ENCODE data around the gene GLRA1. TPM values are rescaled to one million over a fixed set of nuclear protein-coding genes. Genes with fewer than 3 reads are reported as not detected.
A peak's percentile ranks its signal among the peaks of the same experiment; 100 is the strongest.

The GLRA1 gene
- total and polyA plus RNA-seq, 9 donors: 0.13 TPM; not detected in 8

DNA sequence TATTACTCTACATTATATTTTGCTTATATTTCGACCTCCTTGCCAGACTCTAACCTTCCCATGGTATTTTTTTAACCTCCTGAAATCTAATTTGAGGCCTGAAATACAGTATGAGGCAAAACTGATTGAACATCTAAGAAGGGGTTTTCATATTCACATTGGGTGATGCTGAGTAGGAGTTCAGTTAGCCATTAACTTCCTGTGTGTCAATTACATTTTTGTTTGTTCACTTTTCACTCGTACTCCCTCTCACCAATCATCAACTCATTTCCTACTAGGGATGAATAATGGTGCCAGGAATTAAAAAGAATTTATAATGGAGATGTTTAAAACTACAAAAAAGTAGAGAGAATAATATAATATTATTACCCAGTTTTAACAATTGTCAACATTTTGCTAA, 27.6 kb upstream of the GLRA1 start:
- H3K36me3 ChIP-seq (ENCODE audit: control insufficient read depth, insufficient read depth, low read length): no peaks in the 10 kb centered on the region
- WGBS (ENCODE audit: insufficient coverage): no CpG with 5 or more reads among the region's 2 CpGs
- H3K27ac ChIP-seq (ENCODE audit: low read length): no peak overlapping the region
- peaks cover 2% of the 10 kb centered on the region for H3K4me1 ChIP-seq (ENCODE audit: control insufficient read depth, insufficient read depth, low read length)
- H3K4me3 ChIP-seq (ENCODE audit: low read length): no peak overlapping the region
- H3K27me3 ChIP-seq (ENCODE audit: control insufficient read depth, insufficient read depth, low read length): no peaks in the 10 kb centered on the region
- DNase-seq: no peak
- H3K9me3 ChIP-seq (replicated peaks; ENCODE audit: control insufficient read depth, low read depth, low read length): no peaks in the 10 kb centered on the region

DNA sequence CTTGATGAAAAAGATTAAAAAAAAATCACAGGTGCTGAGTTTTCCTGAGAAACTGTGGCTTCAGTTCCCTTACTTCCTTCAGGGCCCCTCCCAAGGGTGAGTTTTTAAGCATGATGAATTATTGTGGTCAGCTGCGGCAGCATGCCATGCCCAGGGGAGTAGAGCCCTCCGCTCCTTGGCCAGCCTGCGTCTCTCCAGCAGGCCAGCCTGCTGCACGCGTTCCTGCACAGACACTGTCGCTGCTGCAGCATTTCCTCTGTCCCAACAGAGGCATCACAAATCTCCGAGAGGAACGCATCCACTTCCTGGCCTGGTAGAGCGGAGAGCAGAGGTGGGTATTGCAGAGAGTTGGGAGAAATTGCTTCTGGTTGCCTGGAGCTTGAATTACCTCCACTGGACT, 26.1 kb upstream of the GLRA1 start:
- WGBS (ENCODE audit: insufficient coverage): 27% methylated on average over 6 of the region's 9 CpGs
- Histone ChIP-seq H3K9me3 (replicated peaks; ENCODE audit: control insufficient read depth, low read depth, low read length) (no peaks in the 10 kb centered on the region), H3K4me1 (ENCODE audit: control insufficient read depth, insufficient read depth, low read length) (peaks cover 2% of the 10 kb centered on the region), H3K4me3 (ENCODE audit: low read length) (no peak overlapping the region), H3K27ac (ENCODE audit: low read length) (no peak overlapping the region), H3K27me3 (ENCODE audit: control insufficient read depth, insufficient read depth, low read length) (no peaks in the 10 kb centered on the region), H3K36me3 (ENCODE audit: control insufficient read depth, insufficient read depth, low read length) (no peaks in the 10 kb centered on the region)
- DNase-seq: peak; percentile 4

DNA sequence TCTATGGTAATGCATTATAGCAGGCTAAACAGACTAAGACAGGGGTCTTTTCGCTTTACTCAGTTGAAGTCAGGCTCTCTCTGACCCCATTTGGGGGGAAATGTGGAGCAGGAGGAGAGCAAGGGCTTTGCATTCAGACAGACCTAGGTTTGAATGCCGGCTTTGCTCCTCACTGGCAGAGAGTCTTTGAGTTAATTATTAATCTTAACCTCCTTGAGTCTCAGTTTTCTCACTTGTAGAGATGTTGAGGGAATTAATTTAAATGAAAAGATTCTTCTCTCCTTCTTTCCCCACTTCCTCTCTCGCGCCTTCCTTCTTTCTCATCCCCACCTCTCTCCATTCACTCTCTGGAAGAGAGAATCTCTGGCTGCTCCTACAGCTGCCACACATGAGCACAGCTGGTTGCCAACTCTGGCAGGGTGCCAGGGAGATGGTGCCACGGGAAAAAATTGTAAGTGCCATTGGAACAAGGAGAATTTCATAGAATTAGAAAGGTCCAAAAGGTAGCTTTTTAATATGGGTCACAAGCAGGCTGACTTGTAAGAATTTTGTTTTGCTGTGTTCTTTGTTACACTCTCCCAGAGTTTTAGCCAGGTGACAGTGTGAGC, 25.2 kb upstream of the GLRA1 start:
- H3K27ac ChIP-seq (ENCODE audit: low read length): no peak overlapping the region
- WGBS (ENCODE audit: insufficient coverage): 80% methylated on average over 1 of the region's 5 CpGs
- no peaks in the 10 kb centered on the region for H3K27me3 ChIP-seq (ENCODE audit: control insufficient read depth, insufficient read depth, low read length)
- no peaks in the 10 kb centered on the region for H3K9me3 ChIP-seq (replicated peaks; ENCODE audit: control insufficient read depth, low read depth, low read length)
- H3K36me3 ChIP-seq (ENCODE audit: control insufficient read depth, insufficient read depth, low read length): no peaks in the 10 kb centered on the region
- H3K4me3 ChIP-seq (ENCODE audit: low read length): no peak overlapping the region
- peak; percentile 3 for DNase-seq
- peaks cover 2% of the 10 kb centered on the region for H3K4me1 ChIP-seq (ENCODE audit: control insufficient read depth, insufficient read depth, low read length)

DNA sequence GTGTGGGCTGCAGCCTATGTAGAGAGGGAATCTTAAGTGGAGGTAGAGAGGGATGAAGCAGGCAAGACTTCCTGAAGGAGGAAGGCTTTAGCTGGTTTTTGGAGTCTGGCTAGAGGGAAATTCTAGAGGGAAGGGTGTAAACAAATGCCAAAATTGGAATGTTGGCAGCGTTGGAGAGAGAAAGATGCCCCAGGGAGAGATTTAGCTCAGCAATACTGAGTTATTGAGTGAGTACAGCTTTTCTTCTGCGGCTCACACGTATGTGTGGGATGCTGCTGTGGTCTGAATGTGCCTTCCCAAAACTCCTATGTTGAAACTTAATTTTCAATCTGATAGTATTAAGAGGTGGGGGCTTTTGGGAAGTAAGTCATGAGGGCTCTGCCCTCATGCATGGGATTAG, 24.5 kb upstream of the GLRA1 start:
- no peaks in the 10 kb centered on the region for H3K36me3 ChIP-seq (ENCODE audit: control insufficient read depth, insufficient read depth, low read length)
- WGBS (ENCODE audit: insufficient coverage): 33% methylated on average over 1 of the region's 3 CpGs

DNA sequence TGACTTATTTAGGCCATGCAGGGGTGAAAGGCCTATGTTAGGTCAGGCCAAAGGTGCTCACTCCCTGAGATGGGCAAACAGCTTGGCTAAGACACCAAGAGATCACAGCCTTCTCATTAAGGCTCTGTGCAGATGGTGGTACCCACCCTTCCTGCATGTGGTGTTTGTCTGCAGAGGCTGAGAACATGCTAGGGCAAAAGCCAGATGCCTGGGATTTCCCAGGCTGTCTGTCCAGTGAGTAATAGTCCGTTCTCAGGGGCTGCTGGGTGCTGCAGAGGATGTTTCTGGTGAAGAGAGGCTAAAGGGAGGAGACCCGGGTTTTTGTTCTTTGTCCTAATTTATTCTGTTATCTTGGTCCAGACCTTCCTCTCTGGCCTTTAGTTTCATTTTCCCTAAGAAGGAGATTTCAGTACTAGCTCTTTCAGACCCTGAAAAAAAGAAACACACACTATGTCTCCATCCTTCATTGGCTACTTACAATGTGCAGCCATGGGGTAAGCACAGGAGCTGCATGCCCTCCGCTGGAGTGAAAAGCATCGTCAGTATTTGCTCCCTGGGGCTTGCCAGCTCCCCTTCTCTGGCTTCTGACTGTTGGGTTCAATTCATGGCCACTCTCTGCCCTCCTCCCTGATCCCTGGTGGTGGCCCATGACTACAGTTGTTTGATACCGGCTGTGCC, 23.4 kb upstream of the GLRA1 start:
- Histone ChIP-seq H3K27ac (ENCODE audit: low read length) (no peak overlapping the region), H3K4me1 (ENCODE audit: control insufficient read depth, insufficient read depth, low read length) (peaks cover 2% of the 10 kb centered on the region), H3K9me3 (replicated peaks; ENCODE audit: control insufficient read depth, low read depth, low read length) (no peaks in the 10 kb centered on the region), H3K4me3 (ENCODE audit: low read length) (no peak overlapping the region), H3K36me3 (ENCODE audit: control insufficient read depth, insufficient read depth, low read length) (no peaks in the 10 kb centered on the region), H3K27me3 (ENCODE audit: control insufficient read depth, insufficient read depth, low read length) (no peaks in the 10 kb centered on the region)
- WGBS (ENCODE audit: insufficient coverage): 77% methylated on average over 3 of the region's 5 CpGs
- DNase-seq: no peak

More for the DNA sequence above, 24.5 kb upstream of the GLRA1 start:
- Histone ChIP-seq H3K9me3 (replicated peaks; ENCODE audit: control insufficient read depth, low read depth, low read length) (no peaks in the 10 kb centered on the region), H3K27ac (ENCODE audit: low read length) (no peak overlapping the region), H3K27me3 (ENCODE audit: control insufficient read depth, insufficient read depth, low read length) (no peaks in the 10 kb centered on the region), H3K4me1 (ENCODE audit: control insufficient read depth, insufficient read depth, low read length) (peaks cover 2% of the 10 kb centered on the region), H3K4me3 (ENCODE audit: low read length) (no peak overlapping the region)
- no peak for DNase-seq

DNA sequence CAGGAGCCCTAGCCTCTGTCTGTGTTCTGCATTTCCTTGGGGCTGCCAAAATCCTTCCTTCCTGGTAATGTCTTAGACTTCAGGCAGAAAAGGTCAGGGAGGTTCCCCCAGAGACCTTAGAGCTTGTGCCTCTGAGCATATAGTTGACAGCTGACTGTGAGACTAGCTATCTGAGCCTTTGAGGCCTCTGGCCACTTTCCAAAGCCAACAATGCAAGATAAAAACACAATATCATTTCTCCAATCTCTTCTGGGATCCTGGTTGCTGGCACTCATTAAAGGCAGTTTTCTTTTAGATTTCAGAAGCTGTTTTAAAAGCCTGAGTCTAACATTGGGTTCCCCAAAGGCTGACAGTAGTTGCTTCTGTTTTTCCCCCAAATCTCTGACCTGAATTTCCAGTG, 13.2 kb upstream of the GLRA1 start:
- Histone ChIP-seq H3K4me3 (ENCODE audit: low read length) (no peak overlapping the region), H3K27ac (ENCODE audit: low read length) (no peak overlapping the region), H3K27me3 (ENCODE audit: control insufficient read depth, insufficient read depth, low read length) (no peaks in the 10 kb centered on the region), H3K36me3 (ENCODE audit: control insufficient read depth, insufficient read depth, low read length) (no peaks in the 10 kb centered on the region), H3K4me1 (ENCODE audit: control insufficient read depth, insufficient read depth, low read length) (no peaks in the 10 kb centered on the region), H3K9me3 (replicated peaks; ENCODE audit: control insufficient read depth, low read depth, low read length) (peaks cover 4% of the 10 kb centered on the region)
- no peak for DNase-seq

DNA sequence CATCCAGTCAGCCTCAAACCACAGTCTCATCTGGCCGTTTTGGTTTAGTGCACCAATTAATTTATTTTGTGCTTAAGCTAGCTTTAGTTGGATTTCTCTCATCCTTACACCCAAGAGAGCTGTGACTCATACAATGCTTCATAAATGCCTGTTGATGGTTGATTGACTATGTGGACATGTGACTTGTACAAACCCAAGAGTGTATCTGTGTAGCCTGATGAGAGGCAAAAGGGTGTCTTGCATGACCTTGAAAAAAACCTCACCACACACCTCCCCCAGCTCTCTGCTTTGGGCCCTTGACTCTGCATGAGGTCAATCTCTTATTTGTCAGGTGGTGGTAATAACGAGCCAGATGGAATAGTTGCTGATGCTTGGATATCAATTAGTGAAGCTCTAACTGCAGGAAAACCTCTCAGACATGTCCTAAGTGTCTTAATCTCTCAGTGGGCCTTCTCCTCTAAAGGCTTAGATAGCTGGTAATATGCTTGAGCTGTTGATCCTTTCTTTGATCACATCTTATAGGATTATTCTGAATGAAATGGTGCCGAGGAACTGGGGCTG, 10.6 kb upstream of the GLRA1 start:
- Histone ChIP-seq H3K36me3 (ENCODE audit: control insufficient read depth, insufficient read depth, low read length) (no peaks in the 10 kb centered on the region), H3K27me3 (ENCODE audit: control insufficient read depth, insufficient read depth, low read length) (no peaks in the 10 kb centered on the region), H3K4me3 (ENCODE audit: low read length) (no peak overlapping the region), H3K4me1 (ENCODE audit: control insufficient read depth, insufficient read depth, low read length) (no peaks in the 10 kb centered on the region), H3K27ac (ENCODE audit: low read length) (no peak overlapping the region), H3K9me3 (replicated peaks; ENCODE audit: control insufficient read depth, low read depth, low read length) (peaks cover 13% of the 10 kb centered on the region)
- no CpG with 5 or more reads among the region's 3 CpGs for WGBS (ENCODE audit: insufficient coverage)
- DNase-seq: no peak

DNA sequence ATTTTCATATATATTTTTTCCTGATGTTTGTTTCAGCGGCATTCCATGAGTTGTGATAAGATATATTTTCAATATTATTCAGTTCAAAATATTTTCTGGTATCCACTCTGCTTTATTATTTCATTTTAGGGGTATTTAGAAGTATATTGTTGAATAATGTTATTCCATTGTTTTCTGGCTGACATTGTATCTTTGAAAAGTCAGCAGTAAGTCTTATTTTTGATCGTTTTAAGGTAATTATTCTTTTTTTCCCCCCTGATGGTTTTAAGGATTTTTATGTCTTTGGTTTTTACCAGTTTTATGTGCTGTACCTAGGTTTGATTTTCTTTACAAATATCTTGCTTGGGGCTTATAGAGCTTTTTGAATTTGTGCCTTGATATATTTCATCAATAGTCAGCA, 6.6 kb upstream of the GLRA1 start:
- H3K27me3 ChIP-seq (ENCODE audit: control insufficient read depth, insufficient read depth, low read length): no peaks in the 10 kb centered on the region
- H3K4me3 ChIP-seq (ENCODE audit: low read length): no peak overlapping the region
- no peaks in the 10 kb centered on the region for H3K36me3 ChIP-seq (ENCODE audit: control insufficient read depth, insufficient read depth, low read length)
- peaks cover 13% of the 10 kb centered on the region for H3K9me3 ChIP-seq (replicated peaks; ENCODE audit: control insufficient read depth, low read depth, low read length)
- no peak for DNase-seq
- H3K4me1 ChIP-seq (ENCODE audit: control insufficient read depth, insufficient read depth, low read length): no peaks in the 10 kb centered on the region
- WGBS (ENCODE audit: insufficient coverage): no CpG with 5 or more reads among the region's 2 CpGs
- no peak overlapping the region for H3K27ac ChIP-seq (ENCODE audit: low read length)

DNA sequence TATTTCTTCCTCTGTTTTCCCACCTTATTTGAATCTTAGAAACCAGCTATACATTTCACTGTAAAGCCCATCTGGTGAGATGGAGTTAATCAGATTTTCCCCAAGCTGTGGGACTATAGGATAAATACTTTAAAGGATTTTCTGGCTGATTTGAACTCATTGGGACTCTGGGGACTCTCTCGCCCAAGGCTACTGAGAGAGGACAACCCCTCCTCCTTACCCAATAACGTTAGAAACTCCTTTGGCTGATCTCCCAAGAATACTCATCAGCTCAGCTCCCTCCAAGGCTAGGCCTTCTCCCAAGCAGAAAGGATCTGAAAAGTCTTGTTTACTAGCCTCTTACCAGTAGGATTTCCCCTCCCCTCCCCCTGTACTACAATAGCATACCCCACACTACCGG, 1.5 kb upstream of the GLRA1 start:
- H3K4me1 ChIP-seq (ENCODE audit: control insufficient read depth, insufficient read depth, low read length): no peaks in the 10 kb centered on the region
- no peaks in the 10 kb centered on the region for H3K9me3 ChIP-seq (replicated peaks; ENCODE audit: control insufficient read depth, low read depth, low read length)
- peaks cover 5% of the 10 kb centered on the region for H3K27me3 ChIP-seq (ENCODE audit: control insufficient read depth, insufficient read depth, low read length)
- no peak overlapping the region for H3K27ac ChIP-seq (ENCODE audit: low read length)
- no peak for DNase-seq
- 17% methylated on average over 1 of the region's 3 CpGs for WGBS (ENCODE audit: insufficient coverage)
- no peaks in the 10 kb centered on the region for H3K36me3 ChIP-seq (ENCODE audit: control insufficient read depth, insufficient read depth, low read length)
- H3K4me3 ChIP-seq (ENCODE audit: low read length): no peak overlapping the region

DNA sequence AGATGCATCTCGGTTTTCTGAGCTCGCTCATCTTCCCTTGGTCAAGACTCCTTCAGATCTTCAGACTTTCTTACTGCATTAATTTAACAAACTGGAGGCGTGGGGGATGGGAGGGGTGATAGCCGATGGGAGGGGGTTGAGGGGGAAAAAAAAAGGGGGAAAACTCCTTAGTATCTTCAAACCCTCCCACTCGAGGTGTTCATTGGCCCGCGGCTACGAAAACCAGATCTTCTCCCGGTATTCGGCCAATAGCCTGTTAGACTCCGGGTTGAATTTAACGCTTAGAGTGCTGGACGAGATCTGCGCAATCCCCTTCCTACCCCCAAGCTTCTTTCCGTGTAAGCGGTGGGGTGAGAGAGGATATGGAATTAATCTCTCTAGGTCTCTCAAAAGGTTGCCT, 689 bp upstream of the GLRA1 start:
- WGBS (ENCODE audit: insufficient coverage): no CpG with 5 or more reads among the region's 16 CpGs

More for the DNA sequence above, 689 bp upstream of the GLRA1 start:
- H3K27me3 ChIP-seq (ENCODE audit: control insufficient read depth, insufficient read depth, low read length): peaks cover 5% of the 10 kb centered on the region
- H3K4me3 ChIP-seq (ENCODE audit: low read length): no peak overlapping the region
- H3K36me3 ChIP-seq (ENCODE audit: control insufficient read depth, insufficient read depth, low read length): no peaks in the 10 kb centered on the region
- no peak for DNase-seq
- no peak overlapping the region for H3K27ac ChIP-seq (ENCODE audit: low read length)
- H3K4me1 ChIP-seq (ENCODE audit: control insufficient read depth, insufficient read depth, low read length): no peaks in the 10 kb centered on the region
- no peaks in the 10 kb centered on the region for H3K9me3 ChIP-seq (replicated peaks; ENCODE audit: control insufficient read depth, low read depth, low read length)

Measured in muscle of leg (tissue), 11 donors.